SK-N-SH (cell line): ENCODE measurements around the gene SCGB1C1. TPM values are rescaled to one million over a fixed set of nuclear protein-coding genes. Genes with fewer than 3 reads are reported as not detected.

ENCODE experiments used
- CTCF ChIA-PET: fragments of 300-600, 350-600 bp; formaldehyde crosslinking; extraction: SDS; loops from one replicate; lab custom pipeline; 2021; lab: Yijun Ruan, JAX
- POLR2A ChIA-PET: fragments of 350-600 bp; sonication (Branson Sonifier 250); formaldehyde crosslinking; extraction: SDS; loops from one replicate; lab custom pipeline; 2020; ENCODE audit warnings: antibody characterized with exemption, inconsistent platforms; lab: Yijun Ruan, JAX
- DNase-seq: peaks from one replicate; pipeline ENCODE4 v3.0.0; 2012
- H2AFZ ChIP-seq: fragments of 200-600 bp; sonication (generic); 2 replicates; pipeline ENCODE4 v1.8.1; 2016; ENCODE audit warnings: antibody characterized with exemption, mild to moderate bottlenecking, low read depth
- H3F3A ChIP-seq: fragments of 200-600 bp; sonication (generic); replicated peaks from 2 replicates; pipeline ENCODE3; 2016; ENCODE audit warnings: antibody characterized with exemption, mild to moderate bottlenecking; ENCODE audit not compliant: insufficient read depth
- H3K27ac ChIP-seq, 2 experiments: fragments of 200-500 bp in 1 of 2; fragments of 200-600 bp in 1 of 2; sonication (Bioruptor generic) in 1 of 2; sonication (generic), shearing (Covaris generic) in 1 of 2; 2 replicates each; pipeline versions ENCODE4 v1.5.1 to v1.6.1; 2014 to 2016; ENCODE audit warnings: low read depth in 2 of 2, inconsistent platforms in 1 of 2, low read length in 1 of 2, mild to moderate bottlenecking in 1 of 2, mixed read lengths in 1 of 2
- H3K27me3 ChIP-seq: fragments of 200-600 bp; sonication (generic), shearing (Covaris generic); 2 replicates; pipeline ENCODE4 v1.6.1; 2016; ENCODE audit warnings: mixed run types; ENCODE audit not compliant: insufficient read depth
- H3K36me3 ChIP-seq, 2 experiments: fragments of 200-500 bp in 1 of 2; fragments of 200-600 bp in 1 of 2; sonication (Bioruptor generic) in 1 of 2; sonication (generic) in 1 of 2; replicated peaks in 1 of 2; 2 replicates each; pipeline versions ENCODE3 to v1.5.1; 2014 to 2016; ENCODE audit warnings: low read length in 1 of 2, mild to moderate bottlenecking in 1 of 2; ENCODE audit not compliant: insufficient read depth in 2 of 2, control insufficient read depth in 1 of 2
- H3K4me1 ChIP-seq, 2 experiments: fragments of 200-500 bp in 1 of 2; fragments of 200-600 bp in 1 of 2; sonication (Bioruptor generic) in 1 of 2; sonication (generic), shearing (Covaris generic) in 1 of 2; 2 replicates each; pipeline versions ENCODE4 v1.5.1 to v1.6.1; 2014 to 2016; ENCODE audit warnings: low read depth in 1 of 2, low read length in 1 of 2, mixed run types in 1 of 2; ENCODE audit not compliant: insufficient read depth in 2 of 2, control insufficient read depth in 1 of 2
- H3K4me2 ChIP-seq: fragments of 200-600 bp; sonication (generic), shearing (Covaris generic); 2 replicates; pipeline ENCODE4 v1.6.1; 2017; ENCODE audit warnings: mixed run types
- H3K4me3 ChIP-seq, 2 experiments: fragments of 200-500 bp in 1 of 2; fragments of 200-600 bp in 1 of 2; sonication (Bioruptor generic) in 1 of 2; sonication (generic), shearing (Covaris generic) in 1 of 2; 2 replicates each; pipeline versions ENCODE4 v1.5.1 to v1.8.1; 2014 to 2016; ENCODE audit warnings: low read depth in 2 of 2, inconsistent platforms in 1 of 2, low read length in 1 of 2, mild to moderate bottlenecking in 1 of 2, mixed read lengths in 1 of 2, moderate library complexity in 1 of 2
- H3K79me2 ChIP-seq: fragments of 200-600 bp; sonication (generic); 2 replicates; pipeline ENCODE4 v1.8.1; 2017; ENCODE audit warnings: mild to moderate bottlenecking; ENCODE audit not compliant: insufficient read depth
- H3K9ac ChIP-seq: fragments of 200-600 bp; sonication (generic); 2 replicates; pipeline ENCODE4 v1.6.1; 2017; ENCODE audit warnings: mixed run types
- H3K9me2 ChIP-seq: fragments of 200-600 bp; sonication (generic); 2 replicates; pipeline ENCODE4 v1.6.1; 2017; ENCODE audit warnings: mixed run types
- H3K9me3 ChIP-seq: fragments of 200-600 bp; sonication (generic); 2 replicates; pipeline ENCODE4 v1.6.1; 2017; ENCODE audit warnings: mixed run types, mild to moderate bottlenecking, moderate library complexity
- H4K20me1 ChIP-seq: fragments of 200-600 bp; sonication (generic); 2 replicates; pipeline ENCODE4 v1.6.1; 2017; ENCODE audit warnings: mild to moderate bottlenecking, mixed run types; ENCODE audit not compliant: insufficient read depth
- CHD2 ChIP-seq: fragments of 150-350 bp; IDR thresholded peaks from 2 replicates; pipeline ENCODE4 v1.6.1; 2018; ENCODE audit warnings: low read length; ENCODE audit not compliant: partially characterized antibody
- EZH2phosphoT487 ChIP-seq: fragments of 200-600 bp; sonication (generic); IDR thresholded peaks from 2 replicates; pipeline ENCODE4 v1.6.1; 2017; ENCODE audit warnings: low read depth, mixed run types, mild to moderate bottlenecking, antibody characterized with exemption, moderate library complexity, borderline replicate concordance
- FOXJ3 ChIP-seq: sonication (generic); formaldehyde crosslinking; IDR thresholded peaks from 2 replicates; pipeline ENCODE4 v1.5.1; 2020; ENCODE audit warnings: mild to moderate bottlenecking, missing genetic modification reagents
- GABPA ChIP-seq: IDR thresholded peaks from 2 replicates; pipeline ENCODE4 v1.4.0; 2012; ENCODE audit warnings: low read depth, mild to moderate bottlenecking
- GATA2 ChIP-seq: sonication (generic); formaldehyde crosslinking; IDR thresholded peaks from 2 replicates; pipeline ENCODE4 v1.5.0; 2020; ENCODE audit warnings: mild to moderate bottlenecking, missing genetic modification reagents
- MXI1 ChIP-seq: IDR thresholded peaks from 2 replicates; pipeline ENCODE4 v1.6.1; 2012; ENCODE audit warnings: mild to moderate bottlenecking, low read depth, low read length, improper control_type of control experiment
- NRF1 ChIP-seq: IDR thresholded peaks from 2 replicates; pipeline ENCODE4 v1.6.1; 2012; ENCODE audit warnings: low read depth, mild to moderate bottlenecking, low read length
- RAD21 ChIP-seq: IDR thresholded peaks from 2 replicates; pipeline ENCODE4 v1.6.1; 2012; ENCODE audit warnings: mild to moderate bottlenecking, low read length
- SIN3A ChIP-seq: IDR thresholded peaks from 2 replicates; pipeline ENCODE4 v1.6.1; 2012; ENCODE audit warnings: low read depth, mild to moderate bottlenecking, low read length, moderate library complexity, borderline replicate concordance
- TAF1 ChIP-seq: IDR thresholded peaks from 2 replicates; pipeline ENCODE4 v1.6.1; 2012; ENCODE audit warnings: low read depth, mild to moderate bottlenecking, low read length, moderate library complexity, borderline replicate concordance
- TCF12 ChIP-seq: IDR thresholded peaks from 2 replicates; pipeline ENCODE4 v1.4.0; 2012
- WGBS: methylation state at CpG from one replicate; pipeline ENCODE4 v1.1.6; 2017; ENCODE audit warnings: low lambda C conversion rate; 5-methylcytosine and 5-hydroxymethylcytosine counted together
- polyA plus RNA-seq, 3 experiments: library from polyadenylated mRNA; depleted of rRNA; stranded (reverse); fragments of >200 nt; gene quantifications; 2 replicates each; pipeline ENCODE4 v1.2.3, GENCODE V29; 2012
- TF ChIP-seq, protein P1 (sequence below): fragments of 150-350 bp; IDR thresholded peaks from 2 replicates; pipeline ENCODE4 v1.6.1; 2016; ENCODE audit warnings: mild to moderate bottlenecking, low read depth, low read length
- TF ChIP-seq, protein P2 (sequence below): IDR thresholded peaks from 2 replicates; pipeline ENCODE4 v1.4.0; 2012; ENCODE audit warnings: low read depth

Gene SCGB1C1
- polyA plus RNA-seq, 1 of the 3 experiments (the other 2 are of a cell fraction) = not detected

DNA sequence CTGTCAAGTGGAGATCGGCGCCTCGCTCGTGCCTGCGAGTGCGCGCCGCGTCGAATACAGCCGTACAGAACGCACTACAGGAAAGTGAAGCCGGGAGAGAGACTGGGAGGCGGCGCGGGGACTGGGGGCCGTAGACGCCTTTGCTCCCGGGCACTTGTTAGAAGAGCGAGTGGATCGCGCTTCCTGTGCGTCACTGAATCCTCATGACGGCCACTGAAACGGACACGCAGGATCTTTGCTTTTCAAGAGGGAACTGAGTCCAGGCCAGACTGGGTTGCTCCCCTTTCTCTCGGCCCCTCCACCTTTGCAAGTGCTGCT lies 14.9 kb downstream of the SCGB1C1 start:
- TF ChIP-seq GABPA = no peak
- no peak for TF ChIP-seq CHD2
- no peak for TF ChIP-seq RAD21
- TF ChIP-seq, protein P1, sequence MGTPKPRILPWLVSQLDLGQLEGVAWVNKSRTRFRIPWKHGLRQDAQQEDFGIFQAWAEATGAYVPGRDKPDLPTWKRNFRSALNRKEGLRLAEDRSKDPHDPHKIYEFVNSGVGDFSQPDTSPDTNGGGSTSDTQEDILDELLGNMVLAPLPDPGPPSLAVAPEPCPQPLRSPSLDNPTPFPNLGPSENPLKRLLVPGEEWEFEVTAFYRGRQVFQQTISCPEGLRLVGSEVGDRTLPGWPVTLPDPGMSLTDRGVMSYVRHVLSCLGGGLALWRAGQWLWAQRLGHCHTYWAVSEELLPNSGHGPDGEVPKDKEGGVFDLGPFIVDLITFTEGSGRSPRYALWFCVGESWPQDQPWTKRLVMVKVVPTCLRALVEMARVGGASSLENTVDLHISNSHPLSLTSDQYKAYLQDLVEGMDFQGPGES = no peak
- no peak for TF ChIP-seq EZH2phosphoT487
- no peak for TF ChIP-seq TCF12
- TF ChIP-seq NRF1 = no peak
- no peak for TF ChIP-seq TAF1
- TF ChIP-seq GATA2 = no peak
- Histone ChIP-seq H3K36me3 (peaks cover 48 to 57% of the 10 kb centered on the region in 2 experiments), H3K9me2 (no peaks in the 10 kb centered on the region), H3K79me2 (peaks cover 84% of the 10 kb centered on the region), H3K9me3 (no peaks in the 10 kb centered on the region), H3K27me3 (no peaks in the 10 kb centered on the region), H3K4me2 (peak overlapping the region; percentile 92), H3K9ac (peak overlapping the region; percentile 99), H4K20me1 (peaks cover 46% of the 10 kb centered on the region), H3K27ac (peak overlapping the region; percentile 97 to 99), H2AFZ (peak overlapping the region; percentile 50; the same call in 1 of the 2 replicates), H3K4me1 (peaks cover 15 to 32% of the 10 kb centered on the region in 2 experiments; a peak in 3 of 4 replicates), H3F3A (peaks cover 11% of the 10 kb centered on the region), H3K4me3 (peak overlapping the region; percentile 78 to 97)
- no peak for DNase-seq
- ChIA-PET POLR2A (interaction anchor here (0.8 to 1.0 kb wide), 4 partner anchors 8 to 241 kb away, joined by 3 to 4 read pairs (median 4); partner anchors contain the start of genes PSMD13 and SIRT3), CTCF (interaction anchor here (0.8 kb wide), 1 partner anchor 241 kb away, joined by 4 read pairs; no protein-coding TSS in a partner anchor)
- WGBS = 0% methylated on average over 1 of the region's 27 CpGs

DNA sequence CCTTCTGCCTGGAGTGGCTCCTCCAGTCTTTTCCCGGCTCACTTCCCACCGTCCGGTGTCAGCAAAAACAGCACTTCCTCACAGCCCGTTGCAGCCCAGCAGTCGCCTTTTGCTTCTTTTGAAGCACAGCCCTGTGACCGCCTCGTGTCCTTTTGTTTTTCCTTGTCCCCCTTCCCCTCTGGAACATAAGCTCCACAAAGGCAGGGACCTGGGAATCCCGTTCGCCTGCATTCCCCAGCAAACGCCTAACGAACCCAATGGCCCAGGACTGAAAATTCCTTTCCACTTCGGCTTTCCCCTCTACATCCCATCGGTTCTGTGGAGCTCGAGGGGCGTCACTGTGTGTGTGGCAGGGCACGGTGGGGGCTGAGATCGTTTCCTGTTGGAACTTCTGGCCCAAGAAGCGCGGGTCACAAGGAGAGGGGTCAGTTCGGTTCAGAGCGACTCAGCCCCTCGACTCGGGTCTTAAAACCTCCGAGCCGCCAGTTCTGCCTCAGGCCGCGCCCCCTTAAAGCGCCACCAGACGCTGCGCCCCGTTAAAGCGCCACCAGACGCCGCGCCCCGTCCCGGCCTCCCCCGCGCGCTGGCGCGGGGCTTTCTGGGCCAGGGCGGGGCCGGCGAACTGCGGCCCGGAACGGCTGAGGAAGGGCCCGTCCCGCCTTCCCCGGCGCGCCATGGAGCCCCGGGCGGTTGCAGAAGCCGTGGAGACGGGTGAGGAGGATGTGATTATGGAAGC lies 15.5 kb downstream of the SCGB1C1 start:
- peak; percentile 94 for DNase-seq
- CTCF ChIA-PET = no interaction called here
- Histone ChIP-seq H3K9ac (peak overlapping the region; percentile 99), H2AFZ (no peak overlapping the region), H3K9me2 (no peaks in the 10 kb centered on the region), H3K36me3 (peaks cover 51 to 59% of the 10 kb centered on the region in 2 experiments), H3K4me3 (peak overlapping the region; percentile 78 to 97), H3K27ac (peak overlapping the region; percentile 97 to 99), H3K9me3 (no peaks in the 10 kb centered on the region), H3K27me3 (no peaks in the 10 kb centered on the region), H3K79me2 (peaks cover 84% of the 10 kb centered on the region), H4K20me1 (peaks cover 41% of the 10 kb centered on the region), H3K4me2 (peak overlapping the region; percentile 92), H3K4me1 (peaks cover 15 to 32% of the 10 kb centered on the region in 2 experiments; a peak in 3 of 4 replicates), H3F3A (peaks cover 11% of the 10 kb centered on the region)
- POLR2A ChIA-PET = no interaction called here
- no peak for TF ChIP-seq FOXJ3 (CRISPR knock-in tag)
- TF ChIP-seq CHD2 = peak; percentile 49
- TF ChIP-seq, protein P2, sequence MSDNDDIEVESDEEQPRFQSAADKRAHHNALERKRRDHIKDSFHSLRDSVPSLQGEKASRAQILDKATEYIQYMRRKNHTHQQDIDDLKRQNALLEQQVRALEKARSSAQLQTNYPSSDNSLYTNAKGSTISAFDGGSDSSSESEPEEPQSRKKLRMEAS = 0 out of 2 replicates have a peak, but pooled peaks have one; percentile 24
- peak; percentile 84 for TF ChIP-seq MXI1
- no peak; the same call in 1 of the 2 replicates for TF ChIP-seq GABPA
- TF ChIP-seq SIN3A = peak; percentile 90
- under 1% methylated on average over 31 of the region's 57 CpGs for WGBS
